ENCODE results near the gene CCDC121. TPM values are rescaled to one million over a fixed set of nuclear protein-coding genes. Genes with fewer than 3 reads are reported as not detected.
A peak's percentile ranks its signal among the peaks of the same experiment; 100 is the strongest.
"Not testable (repeated sequence)": the region's sequence is repeated elsewhere in the genome, so short reads cannot be mapped to it uniquely, and the experiment has no call there.

Gene CCDC121
- total RNA-seq, 4 donors from 2014 or later: 0.56 to 2.0 (median 1.3) TPM

DNA sequence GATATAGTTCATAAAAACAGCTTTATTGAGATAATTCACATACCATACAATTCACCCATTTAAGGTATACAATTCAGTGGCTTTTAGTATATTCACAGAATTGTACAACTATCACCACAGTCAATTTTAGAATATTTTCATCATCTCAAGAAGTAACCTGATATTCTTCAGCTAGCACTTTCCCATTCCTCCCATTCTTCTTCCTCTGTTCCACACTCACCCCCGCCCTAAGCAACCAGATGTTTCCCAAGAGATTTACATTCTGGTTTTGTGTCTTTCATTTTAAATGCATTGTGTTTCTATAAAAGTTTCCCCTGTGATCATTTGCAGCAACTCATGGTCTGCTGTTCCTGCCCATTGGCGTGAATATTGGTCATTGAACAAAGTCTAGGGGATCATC lies 5.5 kb upstream of the CCDC121 start:
- peaks cover 8 to 9% of the 10 kb centered on the region in 2 donors for H3K4me1 ChIP-seq

GRCh38 chr2:27630257-27630656 lies 1.4 kb upstream of the CCDC121 start:
- H3K9me3 ChIP-seq; H3K4me3 ChIP-seq; ATAC-seq; H3K27me3 ChIP-seq; intact Hi-C loops (cut with DNase I; ENCODE audit: low total_unique reads); H3K27ac ChIP-seq; DNase-seq: not testable (repeated sequence)
- H3K36me3 ChIP-seq: peaks cover 0 to 47% of the 10 kb centered on the region in 2 donors
- peaks cover 17 to 27% of the 10 kb centered on the region in 2 donors for H3K4me1 ChIP-seq
- in situ Hi-C loops (cut with MboI; ENCODE audit: low sequenced_read_pairs in 4 of 4): loop anchor here in 1 of 4 donors (25.0 kb wide), 1 partner anchor 168 kb away; no protein-coding TSS in a partner anchor

More for the DNA sequence above, 5.5 kb upstream of the CCDC121 start:
- H3K27ac ChIP-seq: no peak overlapping the region
- no peaks in the 10 kb centered on the region for H3K9me3 ChIP-seq
- TF ChIP-seq POLR2A (IDR thresholded peaks at IDR 0.05) (no peak), CTCF (IDR thresholded peaks at IDR 0.05 in 4 of 5, conservative IDR thresholded peaks at IDR 0.05 in 1 of 5) (no peak)
- in situ Hi-C loops (cut with MboI; ENCODE audit: low sequenced_read_pairs in 4 of 4) (loop anchor here in 1 of 4 donors (25.0 kb wide), 1 partner anchor 172 kb away; no protein-coding TSS in a partner anchor), intact Hi-C loops (cut with DNase I; ENCODE audit: low total_unique reads) (no loop called here)
- DNase-seq: no peak
- peaks cover 2 to 88% of the 10 kb centered on the region in 2 donors for H3K36me3 ChIP-seq
- no peaks in the 10 kb centered on the region for H3K27me3 ChIP-seq
- no peak overlapping the region for H3K4me3 ChIP-seq
- no peak for ATAC-seq

- intact Hi-C loops (cut with DNase I; ENCODE audit: low total_unique reads) (loop anchor here (5.0 kb wide), 1 partner anchor 141 kb away; the partner anchor contains the start of gene IFT172), in situ Hi-C loops (cut with MboI; ENCODE audit: low sequenced_read_pairs in 4 of 4) (loop anchor here in 1 of 4 donors (25.0 kb wide), 1 partner anchor 166 kb away; no protein-coding TSS in a partner anchor)
- no peak for TF ChIP-seq POLR2A (IDR thresholded peaks at IDR 0.05)
- no peak for TF ChIP-seq CTCF (IDR thresholded peaks at IDR 0.05 in 4 of 5, conservative IDR thresholded peaks at IDR 0.05 in 1 of 5)
- Histone ChIP-seq H3K9me3 (no peaks in the 10 kb centered on the region), H3K4me1 (peaks cover 17 to 27% of the 10 kb centered on the region in 2 donors), H3K36me3 (peaks cover 0 to 37% of the 10 kb centered on the region in 2 donors), H3K27me3 (no peaks in the 10 kb centered on the region), H3K27ac (peak overlapping the region; percentile 77 to 84 (median 81)), H3K4me3 (peak overlapping the region; percentile 67 to 90 (median 87))
- ATAC-seq (peak; percentile 42 to 53), DNase-seq (peak in 1 of 2 donors; percentile 16)
Observed at GRCh38 chr2:27627963-27628766, 647 bp downstream of the CCDC121 start.

- not testable (repeated sequence) for H3K27me3 ChIP-seq, H3K9me3 ChIP-seq, ATAC-seq, H3K4me3 ChIP-seq, DNase-seq
- Histone ChIP-seq H3K4me1 (peaks cover 17 to 27% of the 10 kb centered on the region in 2 donors), H3K36me3 (peaks cover 0 to 35% of the 10 kb centered on the region in 2 donors), H3K27ac (peak overlapping the region in 2 of 4 donors; percentile 83 to 84)
- intact Hi-C loops (cut with DNase I; ENCODE audit: low total_unique reads) (loop anchor here (5.0 kb wide), 1 partner anchor 140 kb away; the partner anchor contains the start of gene IFT172), in situ Hi-C loops (cut with MboI; ENCODE audit: low sequenced_read_pairs in 4 of 4) (loop anchor here in 1 of 4 donors (25.0 kb wide), 1 partner anchor 165 kb away; no protein-coding TSS in a partner anchor)
Observed at GRCh38 chr2:27626921-27627320, 1.9 kb downstream of the CCDC121 start.

DNA sequence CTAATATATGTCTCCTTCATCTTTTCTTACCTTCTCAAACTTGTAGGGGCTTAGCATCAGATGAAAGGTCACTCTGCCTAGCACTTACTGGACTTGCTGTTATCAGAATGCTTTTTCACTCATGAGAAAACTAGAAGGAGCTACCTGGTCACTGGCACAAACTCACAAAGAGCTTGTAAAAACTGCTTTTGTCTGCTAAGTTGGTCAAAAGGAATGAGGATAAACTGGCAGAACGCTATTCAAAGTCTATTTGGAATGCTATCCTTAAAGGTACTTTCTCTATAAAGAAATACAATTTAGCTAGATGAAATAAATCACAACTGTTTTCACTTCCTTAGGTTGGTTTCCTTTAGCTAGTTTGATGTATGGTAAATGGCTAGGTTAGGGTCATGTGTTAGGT lies 2.5 kb downstream of the CCDC121 start:
- intact Hi-C loops (cut with DNase I; ENCODE audit: low total_unique reads): loop anchor here (5.0 kb wide), 1 partner anchor 139 kb away; the partner anchor contains the start of gene IFT172
- peak overlapping the region in 2 of 4 donors; percentile 31 to 35 for H3K27ac ChIP-seq

DNA sequence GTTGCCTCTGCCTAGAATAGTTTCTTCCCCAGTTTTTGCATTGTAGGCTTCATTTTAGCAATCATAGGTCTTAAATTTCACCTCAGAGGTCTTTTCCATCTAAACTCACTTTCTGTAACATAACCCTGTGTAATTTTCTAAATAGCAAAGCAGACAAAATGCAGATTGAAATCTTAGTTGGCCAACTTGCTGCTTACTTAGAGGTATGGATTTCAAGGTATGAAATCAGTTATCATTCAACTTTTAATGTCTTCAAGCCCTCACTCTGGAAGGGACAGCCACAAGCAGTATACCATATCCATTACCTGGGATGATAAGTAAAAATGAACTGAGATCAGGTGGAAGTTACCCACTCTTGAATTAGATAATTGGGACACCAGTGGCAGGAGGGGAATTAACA lies 3.9 kb downstream of the CCDC121 start:
- H3K9me3 ChIP-seq: no peaks in the 10 kb centered on the region
- no peak for TF ChIP-seq CTCF (IDR thresholded peaks at IDR 0.05 in 4 of 5, conservative IDR thresholded peaks at IDR 0.05 in 1 of 5)
- TF ChIP-seq POLR2A (IDR thresholded peaks at IDR 0.05): no peak
- no peaks in the 10 kb centered on the region for H3K27me3 ChIP-seq
- intact Hi-C loops (cut with DNase I; ENCODE audit: low total_unique reads) (loop anchor here (5.0 kb wide), 1 partner anchor 138 kb away; the partner anchor contains the start of gene IFT172), in situ Hi-C loops (cut with MboI; ENCODE audit: low sequenced_read_pairs in 4 of 4) (loop anchor here in 1 of 4 donors (25.0 kb wide), 1 partner anchor 163 kb away; no protein-coding TSS in a partner anchor)
- peaks cover 0 to 30% of the 10 kb centered on the region in 2 donors for H3K36me3 ChIP-seq
- peaks cover 15 to 25% of the 10 kb centered on the region in 2 donors for H3K4me1 ChIP-seq
- H3K27ac ChIP-seq: no peak overlapping the region
- no peak for DNase-seq
- ATAC-seq: no peak
- H3K4me3 ChIP-seq: no peak overlapping the region

More for the DNA sequence above, 2.5 kb downstream of the CCDC121 start:
- Histone ChIP-seq H3K36me3 (peaks cover 0 to 35% of the 10 kb centered on the region in 2 donors), H3K4me1 (peaks cover 17 to 27% of the 10 kb centered on the region in 2 donors)
- H3K4me3 ChIP-seq, H3K27me3 ChIP-seq, ATAC-seq, H3K9me3 ChIP-seq, DNase-seq: not testable (repeated sequence)
- in situ Hi-C loops (cut with MboI; ENCODE audit: low sequenced_read_pairs in 4 of 4): loop anchor here in 1 of 4 donors (25.0 kb wide), 1 partner anchor 164 kb away; no protein-coding TSS in a partner anchor
